A549 (cell line): Measurements from ENCODE around the gene KCNB1. TPM values are rescaled to one million over a fixed set of nuclear protein-coding genes. Genes with fewer than 3 reads are reported as not detected.

ENCODE experiments used
- ATAC-seq, 2 experiments: fragments of 200-7000 bp in 1 of 2; fragments of >200 bp in 1 of 2; cut with Nextera tagmentation in 1 of 2; cut with Tn5 transposase in 1 of 2; 3 replicates each; pipeline versions ENCODE4 v1.8.0 to v1.9.1; 2018 to 2020; ENCODE audit warnings: mild to moderate bottlenecking in 1 of 2, moderate library complexity in 1 of 2
- CTCF ChIA-PET: fragments of 300-600 bp; sonication (Branson Sonifier 250); formaldehyde crosslinking; extraction: SDS; loops from one replicate; lab custom pipeline; 2021; ENCODE audit warnings: antibody characterized with exemption, inconsistent platforms; lab: Yijun Ruan, JAX
- POLR2A ChIA-PET: fragments of 350-600 bp; formaldehyde crosslinking; extraction: SDS; loops from one replicate; lab custom pipeline; 2021; ENCODE audit warnings: antibody characterized with exemption, inconsistent platforms; lab: Yijun Ruan, JAX
- DNase-seq, 2 experiments: peaks; one replicate each; pipeline versions ENCODE4 v3.0.0 to v3.0.0-alpha.2; 2011 to 2016; ENCODE audit warnings: low read depth in 1 of 2, low spot score in 1 of 2
- FAIRE-seq: peaks from 2 replicates; lab custom pipeline; 2011; peaks lifted over from hg19 to GRCh38; lab: Jason Lieb, UNC
- H3K27ac ChIP-seq, 2 experiments: fragments of >200 bp; sonication (Bioruptor Twin); formaldehyde crosslinking; 3 replicates each; pipeline ENCODE4 v1.5.1; 2016 to 2017
- H3K4me1 ChIP-seq: fragments of >200 bp; sonication (Bioruptor Twin); formaldehyde crosslinking; 3 replicates; pipeline ENCODE4 v1.6.1; 2016
- H3K4me2 ChIP-seq: fragments of >200 bp; sonication (Bioruptor Twin); formaldehyde crosslinking; 3 replicates; pipeline ENCODE4 v1.6.1; 2016
- H3K4me3 ChIP-seq: fragments of >200 bp; sonication (Bioruptor Twin); formaldehyde crosslinking; 3 replicates; pipeline ENCODE4 v1.5.1; 2016
- H3K9me3 ChIP-seq: fragments of >200 bp; sonication (Bioruptor Twin); formaldehyde crosslinking; 3 replicates; pipeline ENCODE4 v1.6.1; 2016
- BHLHE40 ChIP-seq: IDR thresholded peaks from 2 replicates; pipeline ENCODE4 v1.6.1; 2012; ENCODE audit warnings: low read depth, low read length, inconsistent platforms
- CBX2 ChIP-seq: fragments of 200-600 bp; sonication (generic); IDR thresholded peaks from 2 replicates; pipeline ENCODE4 v1.6.1; 2016; ENCODE audit warnings: low read depth, mild to moderate bottlenecking, borderline replicate concordance
- CHD2 ChIP-seq: fragments of 150-350 bp; IDR thresholded peaks from 2 replicates; pipeline ENCODE4 v1.6.1; 2014; ENCODE audit warnings: low read length; ENCODE audit not compliant: partially characterized antibody
- CHD4 ChIP-seq: fragments of 200-600 bp; sonication (generic); IDR thresholded peaks from 2 replicates; pipeline ENCODE4 v1.6.1; 2016; ENCODE audit warnings: antibody characterized with exemption, mild to moderate bottlenecking, borderline replicate concordance
- EHF ChIP-seq: fragments of 250-450 bp; sonication (Bioruptor Pico); IDR thresholded peaks from 2 replicates; pipeline ENCODE4 v1.5.0; 2020; ENCODE audit warnings: mild to moderate bottlenecking
- EHMT2 ChIP-seq: fragments of 200-600 bp; sonication (generic); IDR thresholded peaks from 2 replicates; pipeline ENCODE4 v1.6.1; 2016; ENCODE audit warnings: antibody characterized with exemption, low read depth, mild to moderate bottlenecking, moderate library complexity
- EP300 ChIP-seq, 2 experiments: fragments of >200 bp; sonication (Bioruptor Twin); formaldehyde crosslinking; IDR thresholded peaks; 2 replicates in 1 of 2; 3 replicates in 1 of 2; pipeline ENCODE4 v1.6.1; 2016 to 2017
- FOSB ChIP-seq: fragments of 250-450 bp; sonication (Bioruptor Pico); IDR thresholded peaks from 2 replicates; pipeline ENCODE4 v1.5.0; 2020; ENCODE audit warnings: mild to moderate bottlenecking, moderate library complexity
- FOSL2 ChIP-seq, 2 experiments: fragments of 450-650 bp in 1 of 2; fragments of >200 bp in 1 of 2; sonication (Bioruptor Twin) in 1 of 2; formaldehyde crosslinking; IDR thresholded peaks; 2 replicates each; pipeline versions ENCODE4 v1.5.0 to v1.6.1; 2016 to 2020; ENCODE audit warnings: mild to moderate bottlenecking in 1 of 2, moderate library complexity in 1 of 2
- FOXS1 ChIP-seq: fragments of 250-450 bp; sonication (Bioruptor Pico); IDR thresholded peaks from 2 replicates; pipeline ENCODE4 v1.5.0; 2020; ENCODE audit warnings: mild to moderate bottlenecking, moderate library complexity
- HDAC2 ChIP-seq: fragments of 200-600 bp; sonication (generic); IDR thresholded peaks from 2 replicates; pipeline ENCODE4 v1.6.1; 2016
- HEYL ChIP-seq: fragments of 250-450 bp; sonication (Bioruptor Pico); IDR thresholded peaks from 2 replicates; pipeline ENCODE4 v1.8.0; 2021; ENCODE audit warnings: mild to moderate bottlenecking, moderate library complexity
- JUN ChIP-seq, 2 experiments: fragments of >200 bp; sonication (Bioruptor Twin); formaldehyde crosslinking; IDR thresholded peaks; 2 replicates in 1 of 2; 3 replicates in 1 of 2; pipeline ENCODE4 v1.6.1; 2016 to 2017
- MAX ChIP-seq: IDR thresholded peaks from 2 replicates; pipeline ENCODE4 v1.6.1; 2012
- MAZ ChIP-seq: fragments of 150-350 bp; IDR thresholded peaks from 2 replicates; pipeline ENCODE4 v1.6.1; 2014; ENCODE audit warnings: antibody characterized with exemption, low read depth, low read length, borderline replicate concordance
- MYC ChIP-seq: IDR thresholded peaks from 2 replicates; pipeline ENCODE4 v1.6.1; 2012; ENCODE audit warnings: mild to moderate bottlenecking, inconsistent platforms, low read length, improper control_type of control experiment, borderline replicate concordance
- NFE2L2 ChIP-seq: fragments of 150-350 bp; conservative IDR thresholded peaks from 2 replicates; pipeline ENCODE4 v1.6.1; 2014; ENCODE audit warnings: low read length
- NPAS2 ChIP-seq: fragments of 250-450 bp; sonication (Bioruptor Pico); IDR thresholded peaks from 2 replicates; pipeline ENCODE4 v1.8.0; 2022; ENCODE audit warnings: mild to moderate bottlenecking, moderate library complexity, borderline replicate concordance
- NR3C1 ChIP-seq: fragments of >200 bp; sonication (Bioruptor Twin); formaldehyde crosslinking; IDR thresholded peaks from 3 replicates; pipeline ENCODE4 v1.6.1; 2017
- PBX3 ChIP-seq: IDR thresholded peaks from 2 replicates; pipeline ENCODE4 v1.6.1; 2012
- POLR2A ChIP-seq: IDR thresholded peaks from 2 replicates; pipeline ENCODE4 v1.6.1; 2012; ENCODE audit warnings: mild to moderate bottlenecking, low read length
- POLR2AphosphoS2 ChIP-seq: conservative IDR thresholded peaks from 2 replicates; pipeline ENCODE4 v1.6.1; 2012; ENCODE audit warnings: low read length, improper control_type of control experiment, inconsistent platforms
- RARB ChIP-seq: fragments of 250-450 bp; sonication (Bioruptor Pico); IDR thresholded peaks from 2 replicates; pipeline ENCODE4 v1.8.0; 2021; ENCODE audit warnings: mild to moderate bottlenecking, moderate library complexity
- RCOR1 ChIP-seq: fragments of 150-350 bp; IDR thresholded peaks from 2 replicates; pipeline ENCODE4 v1.6.1; 2014; ENCODE audit warnings: antibody characterized with exemption, low read length, low read depth
- SMC3 ChIP-seq: fragments of >200 bp; sonication (Bioruptor Twin); formaldehyde crosslinking; IDR thresholded peaks from 3 replicates; pipeline ENCODE4 v1.6.1; 2018; ENCODE audit warnings: inconsistent platforms
- TFCP2L1 ChIP-seq: fragments of 250-450 bp; sonication (Bioruptor Pico); IDR thresholded peaks from 2 replicates; pipeline ENCODE4 v1.5.0; 2021; ENCODE audit warnings: mild to moderate bottlenecking
- USF2 ChIP-seq: fragments of 450-650 bp; IDR thresholded peaks from 2 replicates; pipeline ENCODE4 v1.6.1; 2014; ENCODE audit warnings: antibody characterized with exemption
- ZNF302 ChIP-seq: fragments of 250-450 bp; sonication (Bioruptor Pico); IDR thresholded peaks from 2 replicates; pipeline ENCODE4 v1.9.0; 2021; ENCODE audit warnings: inconsistent platforms, mild to moderate bottlenecking, moderate library complexity
- ZSCAN20 ChIP-seq: fragments of 250-450 bp; sonication (Bioruptor Pico); IDR thresholded peaks from 2 replicates; pipeline ENCODE4 v1.8.0; 2022; ENCODE audit warnings: mild to moderate bottlenecking, moderate library complexity
- WGBS: methylation state at CpG from one replicate; pipeline ENCODE4 v1.1.6; 2017; ENCODE audit errors: missing lambda C conversion rate; 5-methylcytosine and 5-hydroxymethylcytosine counted together
- polyA plus RNA-seq, 4 experiments: library from polyadenylated mRNA; depleted of rRNA in 3 of 4; stranded (reverse); fragments of >200 nt; fragmentation: RNase III in 1 of 4; extraction: RNeasy Plus Mini Kit Qiagen cat#74134 plus additional on column Dnase treatment in 1 of 4; gene quantifications; 2 replicates in 3 of 4; 3 replicates in 1 of 4; pipeline ENCODE4 v1.2.3, GENCODE V29; 2011 to 2017

The KCNB1 gene
- polyA plus RNA-seq, 2 of the 4 experiments (the other 2 are of a cell fraction), result 0.12 to 0.28 TPM

GRCh38 chr20:49360242-49360968 is 122.1 kb downstream of the KCNB1 start (continued):
- no peak for TF ChIP-seq CBX2

GRCh38 chr20:49356676-49357075 is 125.8 kb downstream of the KCNB1 start:
- H3K4me3 ChIP-seq, result no peak overlapping the region
- ChIA-PET CTCF (interaction anchor here (0.8 to 6.2 kb wide), 5 partner anchors 11 to 128 kb away, joined by 4 to 25 read pairs (median 12); no protein-coding TSS in a partner anchor), POLR2A (interaction anchor here (0.6 kb wide), 1 partner anchor 50 kb away, joined by 4 read pairs; no protein-coding TSS in a partner anchor)
- WGBS, result 41% methylated on average over 3 of the region's 3 CpGs
- H3K9me3 ChIP-seq, result no peaks in the 10 kb centered on the region
- no peak for DNase-seq
- no peak overlapping the region for H3K4me2 ChIP-seq
- FAIRE-seq, result no peak
- H3K4me1 ChIP-seq, result peaks cover 21% of the 10 kb centered on the region; the same call in 2 of the 3 replicates
- H3K27ac ChIP-seq, result no peak overlapping the region; a peak in 1 of 6 replicates
- TF ChIP-seq NFE2L2 (no peak), PBX3 (no peak), MAZ (no peak), CBX2 (no peak), RCOR1 (no peak), CHD4 (no peak), TFCP2L1 (CRISPR knock-in tag) (no peak), SMC3 (no peak), BHLHE40 (no peak), CHD2 (no peak), USF2 (no peak), MYC (no peak), NR3C1 (no peak), FOSB (CRISPR knock-in tag) (no peak)
- TF ChIP-seq, all 56 proteins: peak for 0
- ATAC-seq, result peak in 1 of 2 experiments; percentile 17; a peak in 1 of 6 replicates

- WGBS, result 83% methylated on average over 4 of the region's 4 CpGs
- CTCF ChIA-PET, result interaction anchor here (0.9 to 6.2 kb wide), 9 partner anchors 9 to 491 kb away, joined by 3 to 26 read pairs (median 9); no protein-coding TSS in a partner anchor
- no peak overlapping the region for H3K4me3 ChIP-seq
- no peaks in the 10 kb centered on the region for H3K9me3 ChIP-seq
- ATAC-seq (no peak), FAIRE-seq (no peak), DNase-seq (no peak)
- H3K4me2 ChIP-seq, result no peak overlapping the region
- no peak for TF ChIP-seq ZSCAN20 (CRISPR knock-in tag)
- TF ChIP-seq FOSL2 (IDR thresholded peaks at IDR 0.05), result no peak
- no peak for TF ChIP-seq FOSL2 (CRISPR knock-in tag; IDR thresholded peaks at IDR 0.05)
- TF ChIP-seq CHD4, result no peak
- no peak for TF ChIP-seq NPAS2 (CRISPR knock-in tag)
- H3K4me1 ChIP-seq, result peaks cover 24% of the 10 kb centered on the region; the same call in 2 of the 3 replicates
- H3K27ac ChIP-seq, result no peak overlapping the region
- POLR2A ChIA-PET, result no interaction called here
These were observed 127.8 kb downstream of the KCNB1 start for GRCh38 chr20:49354673-49355072.

GRCh38 chr20:49353348-49353747 is 129.1 kb downstream of the KCNB1 start:
- Histone ChIP-seq H3K4me1 (peaks cover 24% of the 10 kb centered on the region; the same call in 2 of the 3 replicates), H3K4me2 (peak overlapping the region; percentile 20), H3K4me3 (no peak overlapping the region), H3K9me3 (no peaks in the 10 kb centered on the region), H3K27ac (no peak overlapping the region; a peak in 1 of 6 replicates)
- FAIRE-seq (no peak), DNase-seq (no peak), ATAC-seq (no peak)
- TF ChIP-seq RARB (CRISPR knock-in tag) (no peak), HDAC2 (no peak), EP300 (IDR thresholded peaks at IDR 0.05) (no peak), EHF (CRISPR knock-in tag) (no peak), CBX2 (no peak), JUN (IDR thresholded peaks at IDR 0.05) (no peak), FOXS1 (CRISPR knock-in tag) (no peak), ZNF302 (CRISPR knock-in tag) (no peak), EHMT2 (no peak), HEYL (CRISPR knock-in tag) (no peak), MAX (no peak), RCOR1 (no peak), POLR2A (no peak), POLR2AphosphoS2 (no peak)
- CTCF ChIA-PET, result interaction anchor here (0.7 to 6.2 kb wide), 7 partner anchors 10 to 583 kb away, joined by 3 to 26 read pairs (median 9); partner anchors contain the start of gene RNF114
- POLR2A ChIA-PET, result no interaction called here
- WGBS, result 44% methylated on average over 4 of the region's 4 CpGs
